Measurements from ENCODE around the gene KIFBP.
"Not testable (repeated sequence)": the region's sequence is repeated elsewhere in the genome, so short reads cannot be mapped to it uniquely, and the experiment has no call there.

KIFBP gene

GRCh38 chr10:68988530-68989316 is at the start of gene KIFBP:
Gene KIFBP, plus strand, starts transcription at chr10:68988803. Its CDS starts 30 bp downstream, at chr10:68988833.
- DNase-seq (ENCODE audit: low read depth in 2 of 3, low spot score in 2 of 3), result peak; percentile 43 to 65 (median 65)

GRCh38 chr10:68938884-68939283 is 49.7 kb upstream of the KIFBP start:
- no peak for DNase-seq (ENCODE audit: low read depth in 2 of 3, low spot score in 2 of 3)

- DNase-seq (ENCODE audit: low read depth in 2 of 3, low spot score in 2 of 3), result not testable (repeated sequence)
Observed at GRCh38 chr10:68940917-68941316, 47.7 kb upstream of the KIFBP start.

- no peak for DNase-seq (ENCODE audit: low read depth in 2 of 3, low spot score in 2 of 3)
Observed at GRCh38 chr10:68950598-68950997, 38.0 kb upstream of the KIFBP start.

GRCh38 chr10:68954904-68955303 is 33.7 kb upstream of the KIFBP start:
- no peak for DNase-seq (ENCODE audit: low read depth in 2 of 3, low spot score in 2 of 3)

- peak in 1 of 3 experiments; percentile 13 for DNase-seq (ENCODE audit: low read depth in 2 of 3, low spot score in 2 of 3)
Observed at GRCh38 chr10:68955355-68955831, 33.2 kb upstream of the KIFBP start.

GRCh38 chr10:68955832-68956532 is 32.6 kb upstream of the KIFBP start, which contains the start of gene DDX21:
Gene DDX21, plus strand, starts transcription at chr10:68956170. Its CDS starts 56 bp downstream, at chr10:68956226.
- peak; percentile 60 to 74 (median 70) for DNase-seq (ENCODE audit: low read depth in 2 of 3, low spot score in 2 of 3)

GRCh38 chr10:68957284-68957615 is 31.4 kb upstream of the KIFBP start:
- DNase-seq (ENCODE audit: low read depth in 2 of 3, low spot score in 2 of 3), result no peak

GRCh38 chr10:68957654-68958053 is 30.9 kb upstream of the KIFBP start:
- DNase-seq (ENCODE audit: low read depth in 2 of 3, low spot score in 2 of 3), result no peak

- DNase-seq (ENCODE audit: low read depth in 2 of 3, low spot score in 2 of 3), result no peak
Observed at GRCh38 chr10:68959695-68960527, 28.7 kb upstream of the KIFBP start.

- no peak for DNase-seq (ENCODE audit: low read depth in 2 of 3, low spot score in 2 of 3)
Observed at GRCh38 chr10:68963151-68963550, 25.5 kb upstream of the KIFBP start.

GRCh38 chr10:68973975-68974374 is 14.6 kb upstream of the KIFBP start:
- no peak for DNase-seq (ENCODE audit: low read depth in 2 of 3, low spot score in 2 of 3)

GRCh38 chr10:68975936-68976473 is 12.6 kb upstream of the KIFBP start:
- not testable (repeated sequence) for DNase-seq (ENCODE audit: low read depth in 2 of 3, low spot score in 2 of 3)

- not testable (repeated sequence) for DNase-seq (ENCODE audit: low read depth in 2 of 3, low spot score in 2 of 3)
Observed at GRCh38 chr10:68979738-68980137, 8.9 kb upstream of the KIFBP start.

- DNase-seq (ENCODE audit: low read depth in 2 of 3, low spot score in 2 of 3), result no peak
Observed at GRCh38 chr10:68981074-68981473, 7.5 kb upstream of the KIFBP start.

GRCh38 chr10:68982389-68982788 is 6.2 kb upstream of the KIFBP start:
- DNase-seq (ENCODE audit: low read depth in 2 of 3, low spot score in 2 of 3), result no peak

- no peak for DNase-seq (ENCODE audit: low read depth in 2 of 3, low spot score in 2 of 3)
Observed at GRCh38 chr10:68987611-68988010, 992 bp upstream of the KIFBP start.

- no peak for DNase-seq (ENCODE audit: low read depth in 2 of 3, low spot score in 2 of 3)
Observed at GRCh38 chr10:68989317-68989990, 851 bp downstream of the KIFBP start.

- DNase-seq (ENCODE audit: low read depth in 2 of 3, low spot score in 2 of 3), result no peak
Observed at GRCh38 chr10:68992636-68993440, 4.2 kb downstream of the KIFBP start.

- no peak for DNase-seq (ENCODE audit: low read depth in 2 of 3, low spot score in 2 of 3)
Observed at GRCh38 chr10:68997211-68997610, 8.6 kb downstream of the KIFBP start.

Data from activated CD8-positive, alpha-beta memory T cell treated with anti-CD3 and anti-CD28 coated beads for 48 hours (primary cell).